VCaP (cell line): ENCODE measurements around the gene KCTD5.

Experiments
- H3K27ac ChIP-seq: fragments of 450-650 bp; 2 replicates; pipeline ENCODE4 v1.5.1; 2017
- TF ChIP-seq, protein P1 (sequence below): fragments of 450-650 bp; conservative IDR thresholded peaks from 2 replicates; pipeline ENCODE4 v1.5.1; 2017; ENCODE audit warnings: mild to moderate bottlenecking, moderate library complexity

KCTD5 gene

DNA sequence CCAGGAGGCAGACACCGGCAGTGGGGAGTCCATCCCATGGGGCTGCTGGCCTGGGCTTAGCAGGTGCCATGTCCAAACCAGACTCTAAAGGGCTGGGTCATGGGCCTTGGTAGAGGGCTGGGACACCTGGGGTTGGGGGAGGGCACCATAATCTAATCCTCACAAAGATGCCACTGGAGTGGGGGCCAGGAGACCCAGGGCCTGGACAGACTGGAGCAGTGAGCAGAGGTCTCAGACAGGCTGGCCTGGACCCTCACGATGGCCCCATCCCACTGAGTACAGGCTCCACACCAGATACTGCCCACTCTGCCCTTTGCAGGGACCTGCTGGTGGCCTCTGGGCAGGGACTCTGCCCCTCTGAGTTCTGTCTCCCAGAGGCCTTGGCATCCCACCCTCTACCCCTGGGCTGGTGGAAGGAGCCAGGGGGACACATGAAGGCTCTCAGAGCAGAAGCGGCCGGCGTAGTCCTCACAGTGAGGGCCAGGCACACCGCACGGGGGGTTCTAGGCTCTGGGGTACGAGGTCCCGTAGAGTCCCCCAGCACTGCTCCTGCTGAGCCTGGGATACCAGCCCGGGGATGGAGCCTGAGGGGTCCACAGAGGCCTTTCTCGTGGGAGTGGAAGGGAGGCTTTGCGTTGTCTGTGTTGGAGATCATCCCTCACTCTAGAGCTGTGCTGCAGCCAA lies 60.1 kb downstream of the KCTD5 start:
- H3K27ac ChIP-seq: no peak overlapping the region
- TF ChIP-seq, protein P1, sequence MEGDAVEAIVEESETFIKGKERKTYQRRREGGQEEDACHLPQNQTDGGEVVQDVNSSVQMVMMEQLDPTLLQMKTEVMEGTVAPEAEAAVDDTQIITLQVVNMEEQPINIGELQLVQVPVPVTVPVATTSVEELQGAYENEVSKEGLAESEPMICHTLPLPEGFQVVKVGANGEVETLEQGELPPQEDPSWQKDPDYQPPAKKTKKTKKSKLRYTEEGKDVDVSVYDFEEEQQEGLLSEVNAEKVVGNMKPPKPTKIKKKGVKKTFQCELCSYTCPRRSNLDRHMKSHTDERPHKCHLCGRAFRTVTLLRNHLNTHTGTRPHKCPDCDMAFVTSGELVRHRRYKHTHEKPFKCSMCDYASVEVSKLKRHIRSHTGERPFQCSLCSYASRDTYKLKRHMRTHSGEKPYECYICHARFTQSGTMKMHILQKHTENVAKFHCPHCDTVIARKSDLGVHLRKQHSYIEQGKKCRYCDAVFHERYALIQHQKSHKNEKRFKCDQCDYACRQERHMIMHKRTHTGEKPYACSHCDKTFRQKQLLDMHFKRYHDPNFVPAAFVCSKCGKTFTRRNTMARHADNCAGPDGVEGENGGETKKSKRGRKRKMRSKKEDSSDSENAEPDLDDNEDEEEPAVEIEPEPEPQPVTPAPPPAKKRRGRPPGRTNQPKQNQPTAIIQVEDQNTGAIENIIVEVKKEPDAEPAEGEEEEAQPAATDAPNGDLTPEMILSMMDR: no peak

DNA sequence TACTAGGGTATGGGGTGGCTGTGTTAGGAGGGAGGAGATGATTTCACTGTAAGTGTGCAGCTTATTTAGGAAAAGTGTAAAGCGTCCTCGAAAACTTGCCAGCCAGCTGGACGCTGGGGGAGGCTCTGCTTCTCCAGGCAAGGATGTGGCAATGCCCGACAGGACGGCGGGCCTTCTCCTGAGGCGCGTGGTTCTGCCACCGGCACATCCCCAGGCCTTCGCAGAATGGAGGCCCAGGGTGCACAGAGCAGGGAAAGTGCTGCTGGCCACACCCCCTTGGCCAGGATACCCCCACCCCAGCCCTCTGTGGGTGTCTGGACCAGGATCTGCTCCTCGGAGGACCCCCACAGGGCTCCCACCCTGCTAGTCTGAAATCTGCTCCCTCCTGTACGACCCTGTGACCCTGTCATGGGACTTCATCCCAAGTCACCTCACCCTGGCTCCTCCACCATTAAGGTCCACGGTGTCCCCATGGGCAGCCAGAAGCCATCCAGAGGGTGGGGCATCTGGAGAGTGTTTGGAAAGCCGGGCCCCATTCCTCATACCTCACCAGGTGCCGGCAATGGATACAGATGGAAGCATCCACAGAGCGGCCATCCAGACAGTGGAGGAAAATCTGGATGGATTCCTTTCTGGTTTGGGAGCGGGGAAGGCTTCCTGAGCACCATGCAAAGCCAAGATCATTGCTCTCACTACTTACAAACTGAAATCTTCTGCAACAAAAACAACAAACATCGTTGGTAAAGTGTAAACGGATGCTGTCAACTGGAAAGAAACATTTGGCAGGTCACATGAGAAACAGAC lies 60.9 kb downstream of the KCTD5 start:
- H3K27ac ChIP-seq: no peak overlapping the region
- TF ChIP-seq, protein P1: no peak

DNA sequence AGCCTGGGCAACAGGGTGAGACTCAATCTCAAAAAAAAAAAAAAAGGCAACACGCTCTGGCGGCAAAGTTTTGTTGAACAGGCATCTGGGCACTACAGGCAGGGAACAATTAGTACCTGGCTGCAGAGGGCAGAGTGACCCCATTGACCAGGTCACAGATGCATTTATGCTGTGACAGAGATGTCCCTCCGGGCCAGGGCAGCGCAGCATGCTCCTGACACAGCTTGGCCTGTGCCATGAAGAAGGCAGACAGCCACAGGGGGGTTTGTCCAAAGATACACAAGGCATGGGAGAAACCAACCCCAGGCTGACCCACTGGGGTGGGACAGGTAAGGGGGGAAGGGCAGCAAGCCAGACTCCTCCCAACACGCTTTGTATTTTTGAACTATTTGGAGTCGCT lies 62.4 kb downstream of the KCTD5 start:
- no peak overlapping the region for H3K27ac ChIP-seq
- TF ChIP-seq, protein P1: no peak

DNA sequence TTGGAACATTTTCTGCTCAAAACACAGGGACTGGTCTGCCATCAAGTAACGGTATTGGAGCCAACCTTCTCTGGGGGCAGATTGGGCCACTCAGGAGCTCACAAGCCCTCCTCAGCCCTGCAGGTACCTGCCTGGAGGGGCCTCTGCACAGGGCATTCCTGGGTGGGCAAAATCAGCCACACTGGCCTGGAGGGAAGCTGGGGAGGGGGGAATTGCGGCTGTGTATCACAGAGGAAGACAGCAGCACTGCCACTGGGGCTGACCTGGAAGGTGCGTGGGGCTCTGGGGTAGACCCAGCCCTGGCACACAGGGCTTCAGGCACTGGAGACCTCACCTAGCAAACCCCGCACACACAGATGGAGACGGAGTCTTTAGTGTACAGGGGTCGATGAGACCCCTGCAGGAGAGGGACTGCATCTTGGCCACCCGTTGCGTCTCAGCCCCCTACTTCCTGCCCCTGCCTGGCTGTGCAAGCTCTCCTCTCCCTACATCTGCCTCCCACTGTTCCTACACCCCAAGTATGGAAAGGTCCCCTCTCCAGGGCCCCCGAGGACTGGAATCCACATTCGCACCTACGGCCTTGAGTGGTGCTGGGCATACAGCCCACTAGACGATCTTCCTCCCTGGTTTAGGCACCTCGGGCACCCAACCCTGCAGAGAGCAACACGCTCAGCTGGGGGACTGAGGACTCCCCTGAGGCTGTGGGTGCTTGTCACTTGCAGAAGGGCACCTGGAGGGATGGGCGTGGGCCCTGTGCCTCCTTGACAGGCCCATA lies 63.0 kb downstream of the KCTD5 start:
- no peak overlapping the region for H3K27ac ChIP-seq
- TF ChIP-seq, protein P1: no peak

DNA sequence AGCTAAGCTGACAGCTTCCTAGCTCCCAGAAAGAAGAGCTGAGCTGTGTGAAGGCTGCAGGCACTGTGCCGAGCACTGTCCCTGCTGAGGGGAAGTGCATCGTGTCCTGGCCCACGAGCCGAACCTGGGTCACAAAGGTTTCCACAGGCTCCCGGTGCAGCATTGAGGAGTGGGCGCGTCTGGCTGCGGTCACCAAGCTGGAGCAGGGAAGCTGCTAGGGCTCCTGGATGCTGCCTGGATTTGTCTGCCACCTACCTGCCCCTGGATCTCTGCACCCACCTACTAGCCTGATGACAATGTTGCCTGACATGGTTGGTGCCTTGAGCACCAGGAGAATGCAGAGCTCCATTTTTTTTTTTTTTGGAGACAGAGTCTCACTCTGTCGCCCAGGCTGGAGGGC lies 63.6 kb downstream of the KCTD5 start:
- TF ChIP-seq, protein P1: no peak
- no peak overlapping the region for H3K27ac ChIP-seq

DNA sequence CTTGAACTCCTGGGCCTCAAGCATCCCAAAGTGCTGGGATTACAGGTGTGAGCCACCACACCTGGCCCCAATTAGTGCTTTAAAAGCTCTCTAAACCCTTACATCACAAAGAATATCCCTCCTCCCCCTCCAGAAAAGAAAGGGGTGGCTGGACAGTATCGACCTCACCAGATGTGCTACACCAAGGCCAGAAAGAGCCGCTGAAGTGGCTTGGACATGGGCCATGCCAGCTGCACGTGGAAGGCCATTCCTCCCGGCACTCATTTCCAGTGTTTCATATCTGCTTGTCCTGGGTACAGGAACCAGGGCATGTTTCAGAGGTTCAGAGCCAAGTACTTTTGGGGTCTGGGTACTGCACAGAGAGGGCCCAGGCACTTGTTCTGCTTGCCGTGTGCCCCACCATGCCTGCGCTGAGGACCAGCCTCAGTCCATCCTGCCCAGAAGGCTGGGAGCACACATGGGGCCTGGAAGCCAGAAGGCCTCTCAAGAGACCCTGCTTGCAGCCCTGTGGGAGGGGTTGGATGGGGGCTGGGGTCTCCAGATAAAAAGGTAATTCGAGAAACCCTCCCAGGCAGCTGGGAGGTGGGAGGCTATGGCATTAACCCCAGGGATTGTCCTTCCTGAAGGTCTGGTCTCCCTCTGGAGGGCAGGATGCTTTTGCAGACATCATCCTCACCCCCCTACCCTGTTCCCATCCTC lies 66.6 kb downstream of the KCTD5 start:
- TF ChIP-seq, protein P1: no peak
- no peak overlapping the region for H3K27ac ChIP-seq
